Peyer's patch (tissue), 4 donors: ENCODE measurements around the gene EID2. TPM values are rescaled to one million over a fixed set of nuclear protein-coding genes. Genes with fewer than 3 reads are reported as not detected.

Experiments used
- DNase-seq, 3 donors: peaks; one replicate each; pipeline ENCODE4 v3.0.0-alpha.2; 2017 to 2019
- H3K27ac ChIP-seq, 4 donors: fragments of 200-600 bp; sonication (generic); one replicate each; pipeline ENCODE4 v1.5.1; 2016 to 2019
- H3K27me3 ChIP-seq, 2 donors: fragments of 200-600 bp; sonication (generic); one replicate each; pipeline ENCODE4 v1.5.1; 2019
- H3K36me3 ChIP-seq, 3 donors: fragments of 200-600 bp; sonication (generic); one replicate each; pipeline ENCODE4 v1.5.1; 2016 to 2019
- H3K4me1 ChIP-seq, 4 donors: fragments of 200-600 bp; sonication (generic); one replicate each; pipeline ENCODE4 v1.5.1; 2016 to 2019
- H3K4me3 ChIP-seq, 4 donors: fragments of 200-600 bp; sonication (generic); 1 replicate in 3 of 4; 2 replicates in 1 of 4; pipeline ENCODE4 v1.5.1; 2016 to 2019; ENCODE audit warnings: mild to moderate bottlenecking in 1 of 4
- H3K9me3 ChIP-seq, 4 donors: fragments of 200-600 bp; sonication (generic); one replicate each; pipeline ENCODE4 v1.5.1; 2016 to 2019; ENCODE audit warnings: mild to moderate bottlenecking in 1 of 4
- POLR2A ChIP-seq, 2 donors: fragments of 450-650 bp; IDR thresholded peaks; one replicate each; pipeline ENCODE4 v1.5.1; 2017; ENCODE audit warnings: antibody characterized with exemption in 2 of 2, mild to moderate bottlenecking in 2 of 2, moderate library complexity in 2 of 2
- total RNA-seq, 4 donors: library from RNA; depleted of rRNA; stranded (reverse); fragments of >200 nt; gene quantifications; one replicate each; pipeline ENCODE4 v1.1.0, GENCODE V29; 2016
- TF ChIP-seq, protein P1 (sequence below), 6 experiments: fragments of 450-650 bp in 4 of 6; fragments of 200-600 bp in 2 of 6; sonication (generic) in 1 of 6; IDR thresholded peaks; one replicate each; pipeline ENCODE4 v1.5.1; 2017 to 2019; ENCODE audit warnings: antibody characterized with exemption in 6 of 6, mild to moderate bottlenecking in 3 of 6, moderate library complexity in 1 of 6

EID2 gene
- total RNA-seq, 4 donors from 2014 or later: 7.1 to 12.4 (median 8.8) TPM

DNA sequence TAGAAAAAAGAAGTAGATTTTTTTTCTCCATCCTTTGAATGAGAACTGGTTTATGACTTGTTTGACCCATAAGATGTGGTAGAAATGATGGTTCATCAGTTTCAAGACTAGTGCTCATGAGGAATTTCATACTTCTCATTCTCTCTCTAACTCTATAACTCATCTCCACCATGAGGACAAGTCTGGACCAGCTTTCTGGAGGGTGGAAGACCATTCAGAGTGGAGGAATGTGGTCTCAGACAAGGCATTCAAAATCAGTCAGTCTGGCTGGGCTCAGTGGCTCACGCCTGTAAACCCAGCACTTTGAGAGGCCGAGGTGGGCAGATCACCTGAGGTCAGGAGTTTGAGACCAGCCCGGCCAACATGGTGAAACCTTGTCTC lies 3.5 kb upstream of the EID2 start:
- TF ChIP-seq POLR2A (IDR thresholded peaks at IDR 0.05): no peak
- TF ChIP-seq, protein P1, sequence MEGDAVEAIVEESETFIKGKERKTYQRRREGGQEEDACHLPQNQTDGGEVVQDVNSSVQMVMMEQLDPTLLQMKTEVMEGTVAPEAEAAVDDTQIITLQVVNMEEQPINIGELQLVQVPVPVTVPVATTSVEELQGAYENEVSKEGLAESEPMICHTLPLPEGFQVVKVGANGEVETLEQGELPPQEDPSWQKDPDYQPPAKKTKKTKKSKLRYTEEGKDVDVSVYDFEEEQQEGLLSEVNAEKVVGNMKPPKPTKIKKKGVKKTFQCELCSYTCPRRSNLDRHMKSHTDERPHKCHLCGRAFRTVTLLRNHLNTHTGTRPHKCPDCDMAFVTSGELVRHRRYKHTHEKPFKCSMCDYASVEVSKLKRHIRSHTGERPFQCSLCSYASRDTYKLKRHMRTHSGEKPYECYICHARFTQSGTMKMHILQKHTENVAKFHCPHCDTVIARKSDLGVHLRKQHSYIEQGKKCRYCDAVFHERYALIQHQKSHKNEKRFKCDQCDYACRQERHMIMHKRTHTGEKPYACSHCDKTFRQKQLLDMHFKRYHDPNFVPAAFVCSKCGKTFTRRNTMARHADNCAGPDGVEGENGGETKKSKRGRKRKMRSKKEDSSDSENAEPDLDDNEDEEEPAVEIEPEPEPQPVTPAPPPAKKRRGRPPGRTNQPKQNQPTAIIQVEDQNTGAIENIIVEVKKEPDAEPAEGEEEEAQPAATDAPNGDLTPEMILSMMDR (IDR thresholded peaks at IDR 0.05): no peak
- no peak overlapping the region for H3K27ac ChIP-seq
- H3K4me3 ChIP-seq: no peak overlapping the region
- no peak for DNase-seq
- no peaks in the 10 kb centered on the region for H3K9me3 ChIP-seq
- no peaks in the 10 kb centered on the region for H3K36me3 ChIP-seq
- H3K4me1 ChIP-seq: peaks cover 0 to 8% (median 0%) of the 10 kb centered on the region in 4 donors
- H3K27me3 ChIP-seq: no peaks in the 10 kb centered on the region

DNA sequence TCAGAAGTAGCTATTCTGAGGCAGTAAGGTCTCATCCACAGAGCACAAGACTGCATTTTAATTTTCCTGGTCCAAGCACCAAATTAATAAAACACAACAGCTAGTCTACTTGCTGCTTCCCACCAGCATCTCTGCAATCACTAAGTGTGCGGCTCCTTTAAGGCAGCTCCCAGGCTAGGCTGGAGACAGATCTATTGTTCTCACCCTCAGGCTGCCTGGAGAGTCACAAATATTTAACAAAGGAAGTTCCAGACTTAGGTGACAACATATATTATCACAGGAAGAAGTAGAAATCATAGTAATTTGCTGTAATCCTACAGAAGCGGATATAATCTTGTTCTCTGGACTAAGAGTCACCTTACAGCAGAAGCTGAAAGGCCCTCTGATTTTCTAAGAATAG lies 2.2 kb upstream of the EID2 start:
- Histone ChIP-seq H3K36me3 (no peaks in the 10 kb centered on the region), H3K27ac (no peak overlapping the region), H3K27me3 (no peaks in the 10 kb centered on the region), H3K4me3 (no peak overlapping the region), H3K4me1 (peaks cover 0 to 15% (median 0%) of the 10 kb centered on the region in 4 donors), H3K9me3 (no peaks in the 10 kb centered on the region)
- no peak for DNase-seq
- TF ChIP-seq, protein P1 (IDR thresholded peaks at IDR 0.05): no peak
- no peak for TF ChIP-seq POLR2A (IDR thresholded peaks at IDR 0.05)

DNA sequence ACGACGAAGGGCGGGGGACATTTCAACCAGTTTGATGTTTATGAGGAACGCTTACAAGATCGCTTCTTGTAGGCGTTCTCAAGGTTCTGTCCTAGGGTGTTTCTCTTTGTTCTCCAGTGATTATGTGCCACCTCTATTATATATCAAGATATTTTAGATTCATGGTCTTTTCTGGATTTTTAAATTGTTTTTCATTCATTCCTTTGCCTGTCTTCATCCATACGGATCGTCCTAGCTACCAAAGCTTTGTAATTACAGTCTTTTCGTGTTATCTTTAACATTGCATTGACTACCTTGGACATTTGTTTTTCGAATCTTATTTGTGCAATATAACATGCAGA lies 342 bp upstream of the EID2 start:
- peak overlapping the region in 2 of 4 donors; percentile 81 to 95 for H3K4me3 ChIP-seq
- TF ChIP-seq, protein P1 (IDR thresholded peaks at IDR 0.05): no peak
- no peak for TF ChIP-seq POLR2A (IDR thresholded peaks at IDR 0.05)

DNA sequence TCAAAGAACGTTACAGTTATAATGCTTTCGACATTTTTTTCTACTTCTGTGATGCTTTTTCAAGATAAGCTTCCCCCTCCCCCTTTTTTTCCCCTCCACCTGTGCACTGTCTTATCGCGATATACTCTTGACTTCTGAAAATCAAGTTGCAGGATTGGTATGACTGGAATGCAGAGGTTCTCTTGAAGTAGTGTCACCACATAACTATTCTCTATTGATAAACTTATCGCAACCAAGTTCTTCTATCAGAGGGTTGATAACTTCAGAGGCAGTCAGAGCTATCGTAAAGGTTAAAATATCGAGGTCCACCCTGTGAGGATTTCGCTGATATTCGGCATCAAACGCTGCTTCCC lies 820 bp downstream of the EID2 start:
- Histone ChIP-seq H3K27me3 (no peaks in the 10 kb centered on the region), H3K9me3 (no peaks in the 10 kb centered on the region), H3K36me3 (no peaks in the 10 kb centered on the region), H3K4me3 (peak overlapping the region; percentile 70 to 95 (median 86)), H3K27ac (peak overlapping the region; percentile 89 to 96 (median 95)), H3K4me1 (peaks cover 0 to 15% (median 0%) of the 10 kb centered on the region in 4 donors)
- no peak for TF ChIP-seq POLR2A (IDR thresholded peaks at IDR 0.05)
- TF ChIP-seq, protein P1 (IDR thresholded peaks at IDR 0.05): no peak
- DNase-seq: no peak

More for the DNA sequence above, 342 bp upstream of the EID2 start:
- no peaks in the 10 kb centered on the region for H3K9me3 ChIP-seq
- no peaks in the 10 kb centered on the region for H3K27me3 ChIP-seq
- DNase-seq: no peak
- no peaks in the 10 kb centered on the region for H3K36me3 ChIP-seq
- peaks cover 0 to 15% (median 0%) of the 10 kb centered on the region in 4 donors for H3K4me1 ChIP-seq
- H3K27ac ChIP-seq: no peak overlapping the region

DNA sequence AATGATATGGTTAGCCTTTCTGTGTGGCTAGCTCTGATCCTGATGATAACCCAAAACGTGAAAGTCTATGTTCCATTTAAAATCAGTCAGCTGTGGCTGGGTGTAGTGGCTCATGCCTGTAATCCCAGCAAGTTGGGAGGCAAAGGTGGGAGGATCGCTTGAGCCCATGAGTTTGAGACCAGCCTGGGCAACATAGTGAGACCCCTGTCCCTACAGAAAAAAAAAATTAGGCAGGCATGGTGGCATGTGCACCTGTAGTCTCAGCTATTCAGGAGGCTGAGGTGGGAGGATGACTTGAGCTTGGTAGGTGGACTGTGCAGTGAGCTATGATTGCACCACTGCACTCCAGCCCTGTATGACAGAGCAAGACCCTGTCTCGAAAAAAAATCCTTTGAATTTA lies 6.2 kb downstream of the EID2 start:
- Histone ChIP-seq H3K27me3 (no peaks in the 10 kb centered on the region), H3K27ac (no peak overlapping the region), H3K9me3 (no peaks in the 10 kb centered on the region), H3K4me3 (no peak overlapping the region), H3K36me3 (no peaks in the 10 kb centered on the region), H3K4me1 (peaks cover 0 to 22% (median 8%) of the 10 kb centered on the region in 4 donors)
- DNase-seq: peak in 1 of 3 donors; percentile 9
- no peak for TF ChIP-seq POLR2A (IDR thresholded peaks at IDR 0.05)
- TF ChIP-seq, protein P1 (IDR thresholded peaks at IDR 0.05): no peak

DNA sequence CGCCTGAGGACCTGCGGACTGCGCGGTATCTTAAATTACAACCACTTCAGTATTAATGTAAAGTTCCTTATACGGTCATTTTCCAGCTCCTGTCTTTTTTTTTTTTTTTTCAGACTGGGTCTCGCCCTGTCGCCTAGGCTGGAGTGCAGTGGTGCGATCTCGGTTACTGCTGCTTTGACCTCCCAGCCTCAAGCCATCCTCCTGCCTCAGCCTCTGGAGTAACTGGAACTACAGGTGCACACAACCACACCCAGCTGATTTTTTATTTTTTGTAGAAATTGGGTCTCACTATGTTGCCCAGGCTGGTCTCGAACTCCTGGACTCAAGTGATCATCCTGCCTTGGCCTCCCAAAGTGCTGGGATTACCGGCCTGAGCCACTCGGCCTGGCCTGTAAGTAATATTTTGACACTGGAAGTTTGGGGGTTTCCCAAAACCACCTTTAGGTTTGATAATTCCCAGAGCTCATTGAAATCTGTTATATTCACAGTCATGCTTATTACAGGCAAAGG lies 6.9 kb downstream of the EID2 start:
- DNase-seq: peak in 1 of 3 donors; percentile 25
- Histone ChIP-seq H3K27ac (no peak overlapping the region), H3K9me3 (no peaks in the 10 kb centered on the region), H3K4me1 (peaks cover 0 to 15% (median 8%) of the 10 kb centered on the region in 4 donors), H3K36me3 (no peaks in the 10 kb centered on the region), H3K27me3 (no peaks in the 10 kb centered on the region), H3K4me3 (peak overlapping the region in 2 of 4 donors; percentile 84 to 86)
- TF ChIP-seq POLR2A (IDR thresholded peaks at IDR 0.05): no peak
- TF ChIP-seq, protein P1 (IDR thresholded peaks at IDR 0.05): no peak
